IPS-18c (cell line): Measurements from ENCODE around the gene C15orf39.

Experiments
- H3K4me3 ChIP-seq: 2 replicates; pipeline ENCODE4 v1.7.0; 2013; ENCODE audit warnings: low read depth, mild to moderate bottlenecking, low read length, moderate library complexity; ENCODE audit not compliant: insufficient read depth
- H3K9me3 ChIP-seq: one replicate; pipeline ENCODE4 v1.6.1; 2013; ENCODE audit warnings: mild to moderate bottlenecking, low read length, moderate library complexity; ENCODE audit not compliant: control insufficient read depth, insufficient read depth

The C15orf39 gene

GRCh38 chr15:75186044-75186443, 15.6 kb upstream of the C15orf39 start:
- Histone ChIP-seq H3K9me3 (peaks cover 3% of the 10 kb centered on the region), H3K4me3 (no peak overlapping the region)

- peaks cover 9% of the 10 kb centered on the region for H3K9me3 ChIP-seq
- H3K4me3 ChIP-seq, result no peak overlapping the region
Measured at GRCh38 chr15:75188499-75188898, 13.2 kb upstream of the C15orf39 start.

DNA sequence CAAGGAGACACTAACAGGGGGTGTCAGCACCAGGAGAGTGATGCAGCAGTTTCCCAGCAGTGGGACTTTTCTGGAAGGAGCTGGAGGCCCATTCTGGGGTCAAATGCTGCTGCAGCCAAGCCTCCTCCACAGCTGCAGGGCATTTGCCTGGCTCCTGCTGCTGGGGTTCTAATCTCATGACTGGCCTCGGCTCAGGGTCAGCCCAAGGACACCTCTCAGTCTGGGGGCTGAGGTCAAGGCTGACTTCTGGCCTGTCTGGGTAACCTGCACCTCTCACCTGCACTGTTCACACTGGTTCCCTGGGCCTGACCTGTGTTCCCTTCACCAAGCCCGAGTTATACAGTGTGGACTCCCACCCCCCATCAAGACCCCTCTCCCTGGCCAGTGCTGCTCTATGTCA, 10.4 kb upstream of the C15orf39 start:
- H3K9me3 ChIP-seq, result peaks cover 9% of the 10 kb centered on the region

DNA sequence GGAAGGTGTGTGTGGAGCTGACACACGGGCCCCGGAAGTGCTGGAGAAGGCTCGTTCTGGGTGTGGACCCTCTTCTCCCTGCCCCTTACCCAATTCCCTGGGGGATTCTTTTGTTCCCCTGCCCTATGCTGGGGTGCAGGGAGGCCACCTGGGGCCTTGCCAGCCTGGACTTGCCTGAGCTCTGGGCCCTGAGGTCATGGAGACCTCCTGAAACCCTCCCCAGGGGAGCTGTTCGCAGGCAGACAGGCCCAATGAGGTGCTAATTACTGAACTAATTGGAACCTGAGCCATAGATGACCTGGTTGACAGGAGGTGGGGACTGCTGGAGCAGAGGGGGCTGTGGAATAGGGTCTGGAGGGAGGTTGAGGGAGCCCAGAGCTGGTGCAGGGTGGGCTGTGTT, 9.4 kb upstream of the C15orf39 start:
- Histone ChIP-seq H3K9me3 (peaks cover 9% of the 10 kb centered on the region), H3K4me3 (no peak overlapping the region)

More for the DNA sequence above, 10.4 kb upstream of the C15orf39 start:
- H3K4me3 ChIP-seq, result no peak overlapping the region; the same call in 1 of the 2 replicates

DNA sequence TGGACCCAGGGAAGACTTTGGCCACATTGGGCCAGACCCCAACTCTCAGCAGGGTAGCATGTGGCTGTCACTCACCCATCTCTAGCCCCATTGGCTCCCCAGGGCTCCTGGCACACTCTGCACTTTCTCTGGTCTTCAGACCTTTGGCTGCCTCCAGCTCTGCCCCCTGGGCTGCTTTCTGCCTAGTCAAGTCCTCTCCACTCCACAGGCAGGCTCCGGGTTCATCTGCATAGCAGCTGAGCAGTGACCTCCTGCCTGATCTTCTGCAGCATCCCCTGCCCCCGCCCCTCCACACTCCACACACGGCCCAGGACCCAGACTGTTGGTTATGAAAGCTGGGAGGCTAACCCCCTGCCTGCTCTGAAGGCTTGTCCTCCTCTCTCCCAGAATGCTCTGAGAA, 8.4 kb upstream of the C15orf39 start:
- Histone ChIP-seq H3K9me3 (peaks cover 9% of the 10 kb centered on the region), H3K4me3 (no peak overlapping the region)

DNA sequence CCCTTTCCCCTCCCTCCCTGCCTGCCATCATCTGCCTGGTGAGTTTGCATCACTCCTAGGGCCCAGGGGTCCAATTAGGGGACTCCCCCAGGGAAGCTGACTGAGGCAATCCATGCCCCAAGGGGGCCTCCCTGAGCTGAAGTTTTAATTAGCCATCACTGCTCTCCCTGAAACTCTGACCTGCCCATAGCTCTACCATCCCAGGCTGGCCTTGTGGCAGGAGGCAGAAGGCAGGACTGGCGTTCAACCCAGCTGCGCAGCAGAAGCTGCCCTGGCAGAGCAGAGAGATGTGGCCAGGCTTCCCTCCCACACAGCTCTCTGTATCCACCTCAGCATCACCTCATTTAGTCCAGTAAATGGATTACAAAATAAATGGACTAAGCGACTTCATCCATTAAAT, 7.7 kb upstream of the C15orf39 start:
- Histone ChIP-seq H3K4me3 (no peak overlapping the region), H3K9me3 (peaks cover 9% of the 10 kb centered on the region)

DNA sequence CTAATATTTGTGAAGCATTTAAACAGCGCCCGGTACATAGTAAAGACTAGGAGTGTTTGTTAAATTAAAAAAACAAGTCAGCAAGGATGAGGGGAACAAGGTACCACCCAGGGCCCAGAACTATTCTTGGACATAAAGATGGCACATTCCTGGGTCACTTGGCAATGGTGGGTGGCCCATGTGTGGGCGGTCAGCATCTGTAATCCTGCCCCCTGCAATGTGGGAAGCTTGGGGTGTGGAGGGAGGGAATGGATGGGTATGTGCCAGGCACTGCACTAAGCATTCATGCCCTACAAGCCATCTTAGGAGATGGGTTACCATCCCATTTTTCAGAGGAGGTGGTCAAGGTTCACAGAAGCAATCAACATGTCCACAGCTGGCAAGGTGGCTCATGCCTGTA, 7.3 kb upstream of the C15orf39 start:
- H3K4me3 ChIP-seq, result no peak overlapping the region
- peaks cover 9% of the 10 kb centered on the region for H3K9me3 ChIP-seq

GRCh38 chr15:75195122-75195765, 6.4 kb upstream of the C15orf39 start:
- no peak overlapping the region; the same call in 1 of the 2 replicates for H3K4me3 ChIP-seq
- H3K9me3 ChIP-seq, result peaks cover 9% of the 10 kb centered on the region

DNA sequence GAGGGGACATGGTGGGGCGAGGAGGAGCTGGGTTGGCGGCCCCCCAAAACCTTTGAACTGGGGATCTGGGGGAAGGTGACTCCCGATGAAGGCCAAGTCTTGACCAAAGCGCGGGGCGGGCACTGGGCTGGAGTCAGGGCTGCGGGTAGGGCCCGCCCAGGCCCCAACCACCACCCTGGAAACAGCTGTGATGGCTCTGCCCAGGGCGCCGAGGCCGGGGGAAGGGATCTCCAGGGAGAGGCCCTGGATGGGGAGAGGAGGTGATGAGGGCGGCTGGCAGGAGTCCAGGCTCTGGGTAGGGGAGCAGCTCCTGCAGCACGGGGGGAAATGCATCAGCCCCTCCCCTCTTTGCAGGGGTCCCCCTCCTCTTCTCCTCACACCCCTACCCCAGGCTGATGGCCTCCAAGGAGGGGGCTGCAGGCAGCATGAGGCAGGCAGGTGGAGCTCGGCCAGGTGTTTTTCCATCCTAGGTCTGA, 5.9 kb upstream of the C15orf39 start:
- Histone ChIP-seq H3K9me3 (peaks cover 8% of the 10 kb centered on the region), H3K4me3 (no peak overlapping the region)

GRCh38 chr15:75197062-75197630, 4.5 kb upstream of the C15orf39 start:
- Histone ChIP-seq H3K4me3 (no peak overlapping the region), H3K9me3 (no peaks in the 10 kb centered on the region)

DNA sequence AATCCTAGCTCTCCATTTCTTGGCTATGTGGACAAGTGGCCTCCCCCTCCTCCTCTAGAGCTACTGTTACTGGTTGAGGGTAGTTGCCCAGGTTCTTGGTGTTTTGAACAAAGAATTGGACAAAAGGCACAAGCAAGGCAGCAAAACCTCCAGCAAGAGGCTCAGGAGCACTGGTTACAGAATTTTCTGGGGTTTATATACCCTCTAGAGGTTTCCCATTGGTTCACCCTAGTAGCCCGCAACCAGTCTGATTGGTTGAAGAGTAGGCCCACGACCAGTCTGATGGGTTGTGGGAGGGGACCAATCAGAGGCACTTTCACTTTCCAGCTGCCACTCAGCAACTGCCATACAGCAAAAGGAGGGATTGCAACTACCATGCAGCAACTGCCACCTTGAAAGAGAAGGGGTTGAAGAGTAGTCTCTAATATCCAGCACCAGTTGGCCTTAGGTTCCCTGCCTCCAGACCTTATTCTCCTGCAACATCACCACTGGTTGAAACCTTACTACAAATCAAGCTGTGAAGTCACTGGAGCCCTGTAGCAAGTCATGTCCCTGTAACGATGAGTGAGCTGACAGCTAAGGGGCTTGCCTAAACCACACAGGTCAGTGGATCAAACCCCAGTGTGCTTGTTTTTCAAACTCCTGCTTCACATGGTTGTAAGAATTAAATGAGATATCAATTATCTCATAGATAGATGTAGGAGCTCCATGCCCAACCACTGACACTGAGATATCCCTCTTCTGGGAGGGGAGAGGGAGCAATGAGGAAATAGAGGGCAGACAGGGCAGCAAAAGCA, 2.9 kb upstream of the C15orf39 start:
- Histone ChIP-seq H3K9me3 (no peaks in the 10 kb centered on the region), H3K4me3 (no peak overlapping the region)

DNA sequence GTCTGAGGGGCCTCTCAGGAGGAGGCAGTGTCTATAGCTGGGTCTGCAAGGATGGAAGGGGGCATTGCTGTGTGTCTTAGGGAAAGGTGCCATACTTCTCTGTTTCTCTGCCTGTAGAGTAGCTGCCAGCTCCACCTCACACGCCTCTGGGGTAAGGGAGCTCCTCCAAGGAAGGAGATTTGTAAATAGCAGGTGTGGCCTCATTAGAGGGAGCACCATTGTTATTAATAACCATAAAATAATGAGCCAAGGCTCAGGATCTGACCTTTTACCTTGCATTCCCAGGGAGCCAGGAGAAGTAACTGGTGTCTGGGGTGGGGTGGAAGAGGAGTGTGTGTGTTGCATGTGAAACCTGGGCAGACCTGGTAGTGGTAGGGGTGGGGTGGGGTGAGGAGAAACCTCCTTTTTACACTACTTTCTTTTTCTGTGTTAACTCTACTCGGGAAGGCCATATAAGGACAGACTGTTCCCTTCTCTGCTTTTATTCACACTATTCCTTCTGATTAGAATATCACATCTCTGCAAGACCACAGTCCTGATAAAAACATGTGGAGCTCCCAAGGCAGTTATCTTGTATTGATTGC, 2.2 kb upstream of the C15orf39 start:
- Histone ChIP-seq H3K9me3 (no peaks in the 10 kb centered on the region), H3K4me3 (no peak overlapping the region)

DNA sequence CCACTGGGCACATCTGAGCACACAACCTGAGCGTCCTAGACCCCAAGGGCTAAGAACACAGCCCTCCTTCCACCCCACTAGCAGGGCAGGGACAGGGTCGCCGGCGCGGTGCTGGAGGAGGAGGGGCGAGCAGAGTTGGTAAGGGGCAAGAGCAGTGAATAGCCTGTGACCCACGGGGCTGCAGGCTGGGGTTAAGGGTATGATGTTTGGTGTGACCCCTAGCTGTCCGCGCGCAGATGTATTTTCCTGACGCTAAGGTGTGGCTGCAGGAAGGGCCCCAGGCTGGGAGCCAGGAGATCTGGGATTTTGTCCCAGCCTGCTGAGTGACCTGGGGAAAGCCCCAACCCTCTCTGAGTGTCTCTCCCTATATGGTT, 1.3 kb upstream of the C15orf39 start:
- peak overlapping the region; percentile 20 for H3K4me3 ChIP-seq
- no peaks in the 10 kb centered on the region for H3K9me3 ChIP-seq

- H3K4me3 ChIP-seq, result peak overlapping the region; percentile 67
Measured at GRCh38 chr15:75200765-75201615, 692 bp upstream of the C15orf39 start.

GRCh38 chr15:75202251-75203016, 752 bp downstream of the C15orf39 start:
- peak overlapping the region; percentile 67 for H3K4me3 ChIP-seq
- no peaks in the 10 kb centered on the region for H3K9me3 ChIP-seq

More at GRCh38 chr15:75200765-75201615, 692 bp upstream of the C15orf39 start:
- H3K9me3 ChIP-seq, result no peaks in the 10 kb centered on the region
